Stimulated activated CD8-positive, alpha-beta memory T cell treated with anti-CD3 and anti-CD28 coated beads, Interleukin-4, amount 100 ng/mL, for 48 hours (primary cell): ENCODE data around the gene BBS9.
"Not testable (repeated sequence)": the region's sequence is repeated elsewhere in the genome, so short reads cannot be mapped to it uniquely, and the experiment has no call there.

Source experiments
- DNase-seq: peaks from one replicate; pipeline ENCODE4 v3.0.0-alpha.2; 2020

Gene BBS9

DNA sequence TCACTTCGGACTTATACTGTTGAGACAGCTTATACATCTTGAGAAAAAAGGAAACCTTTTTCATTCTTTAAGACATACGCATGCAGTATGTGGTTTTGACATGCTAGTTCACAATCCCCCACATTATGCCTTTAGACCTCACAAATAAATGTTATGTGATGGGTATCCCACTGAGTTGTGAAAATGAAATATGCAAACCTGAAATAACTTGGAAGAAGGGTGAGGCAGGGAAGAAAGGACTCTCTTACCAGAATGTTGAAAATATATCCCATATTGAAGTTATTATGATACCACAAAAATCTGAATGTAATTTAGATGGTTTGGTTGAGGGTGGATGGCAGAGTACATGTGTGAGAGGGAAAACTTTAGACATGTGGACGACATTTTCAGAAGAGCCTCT is 379.8 kb downstream of the BBS9 start:
- no peak for DNase-seq

DNA sequence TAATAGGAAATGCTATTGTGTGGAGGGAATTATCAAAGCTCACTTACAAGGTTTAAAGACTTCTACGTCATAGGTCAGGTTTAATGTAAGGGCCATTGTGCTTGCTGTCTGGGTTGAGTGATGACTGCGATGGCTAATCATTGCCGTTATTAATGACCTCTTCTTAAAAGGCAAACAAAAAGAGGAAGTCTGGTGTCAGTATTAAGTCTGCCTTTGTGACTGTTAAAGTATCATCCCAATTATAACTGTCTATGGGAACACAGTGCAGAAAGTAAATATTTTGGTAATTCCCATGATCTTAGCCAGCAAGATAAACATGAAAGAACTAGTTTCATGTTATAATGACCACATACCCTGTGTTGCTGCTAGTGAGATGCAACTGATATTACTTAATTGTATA is 382.4 kb downstream of the BBS9 start:
- DNase-seq, result no peak

DNA sequence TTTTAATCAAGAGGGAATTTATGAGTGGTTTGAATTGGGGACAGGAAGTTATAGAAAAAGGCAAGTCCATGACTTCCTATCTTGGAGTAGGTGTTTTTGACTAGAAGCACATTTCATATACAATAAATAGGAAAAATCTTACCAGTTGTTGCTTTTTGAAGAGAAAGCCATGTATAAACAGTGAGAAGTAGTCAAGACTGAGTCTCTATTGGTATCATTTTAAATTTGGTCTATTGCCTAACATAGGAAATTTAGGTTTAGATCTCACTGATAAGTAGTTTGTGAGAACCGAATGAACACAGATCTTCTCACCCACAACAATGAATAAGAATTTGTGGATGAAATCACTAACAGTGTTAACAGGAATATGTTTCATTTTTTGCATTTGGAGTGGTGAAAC is 387.2 kb downstream of the BBS9 start:
- no peak for DNase-seq

DNA sequence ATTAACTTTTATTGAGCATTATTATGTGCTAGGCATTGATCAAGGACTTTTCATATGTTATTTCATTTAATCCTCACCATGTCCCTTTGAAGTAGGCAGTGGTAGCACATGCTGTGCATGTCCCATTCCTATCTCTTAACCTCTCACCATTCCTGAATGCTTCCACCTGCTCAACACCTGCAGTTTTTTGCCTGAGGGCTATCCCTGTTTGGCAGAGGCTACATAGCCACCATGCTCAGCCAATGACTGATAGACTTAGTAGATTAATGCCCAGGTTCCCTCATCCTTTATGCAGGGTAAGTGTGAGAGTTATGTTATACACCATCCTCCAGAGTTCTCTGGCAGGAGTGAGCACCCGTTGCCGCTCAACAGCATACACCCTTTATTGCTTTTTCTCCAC is 387.8 kb downstream of the BBS9 start:
- no peak for DNase-seq

DNA sequence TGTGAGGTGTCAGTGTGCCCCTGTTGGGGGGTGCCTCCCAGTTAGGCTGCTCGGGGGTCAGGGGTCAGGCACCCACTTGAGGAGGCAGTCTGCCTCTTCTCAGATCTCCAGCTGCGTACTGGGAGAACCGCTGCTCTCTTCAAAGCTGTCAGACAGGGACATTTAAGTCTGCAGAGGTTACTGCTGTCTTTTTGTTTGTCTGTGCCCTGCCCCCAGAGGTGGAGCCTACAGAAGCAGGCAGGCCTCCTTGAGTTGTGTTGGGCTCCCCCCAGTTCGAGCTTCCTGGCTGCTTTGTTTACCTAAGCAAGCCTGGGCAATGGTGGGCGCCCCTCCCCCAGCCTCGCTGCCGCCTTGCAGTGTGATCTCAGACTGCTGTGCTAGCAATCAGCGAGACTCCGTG is 397.6 kb downstream of the BBS9 start:
- not testable (repeated sequence) for DNase-seq

DNA sequence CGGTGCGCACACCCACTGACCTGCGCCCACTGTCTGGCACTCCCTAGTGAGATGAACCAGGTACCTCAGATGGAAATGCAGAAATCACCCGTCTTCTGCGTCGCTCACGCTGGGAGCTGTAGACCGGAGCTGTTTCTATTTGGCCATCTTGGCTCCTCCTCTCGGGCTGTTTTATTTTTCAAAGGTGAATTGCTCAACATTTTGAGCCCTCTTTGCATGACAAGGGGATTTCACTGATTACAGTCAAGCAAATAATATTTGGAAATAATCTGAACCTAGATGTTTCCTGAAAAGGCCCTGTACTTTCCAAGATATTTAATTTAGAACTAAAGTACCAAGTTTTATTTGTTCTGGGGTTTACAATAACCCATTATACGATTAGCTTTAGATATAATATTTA is 398.2 kb downstream of the BBS9 start:
- DNase-seq, result not testable (repeated sequence)

DNA sequence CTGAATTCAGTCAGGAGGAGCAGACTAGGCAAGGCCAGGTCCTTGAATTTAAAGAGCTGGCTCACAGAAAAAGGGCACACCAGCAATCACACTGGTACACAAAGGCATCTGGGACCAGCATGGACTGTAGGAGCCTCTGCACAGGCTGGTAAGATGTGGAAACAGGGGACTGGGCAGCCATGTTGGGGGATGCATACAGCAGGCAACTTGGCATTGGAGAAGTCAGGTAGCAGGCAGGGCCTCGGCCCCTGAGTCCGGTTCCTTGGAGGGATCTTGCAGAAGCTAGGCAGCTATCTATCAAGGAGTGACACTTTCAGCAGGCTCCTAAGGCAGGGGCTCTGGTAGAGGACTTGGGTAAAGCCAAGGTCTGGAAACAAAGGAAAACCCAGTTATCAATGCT is 399.7 kb downstream of the BBS9 start:
- no peak for DNase-seq

DNA sequence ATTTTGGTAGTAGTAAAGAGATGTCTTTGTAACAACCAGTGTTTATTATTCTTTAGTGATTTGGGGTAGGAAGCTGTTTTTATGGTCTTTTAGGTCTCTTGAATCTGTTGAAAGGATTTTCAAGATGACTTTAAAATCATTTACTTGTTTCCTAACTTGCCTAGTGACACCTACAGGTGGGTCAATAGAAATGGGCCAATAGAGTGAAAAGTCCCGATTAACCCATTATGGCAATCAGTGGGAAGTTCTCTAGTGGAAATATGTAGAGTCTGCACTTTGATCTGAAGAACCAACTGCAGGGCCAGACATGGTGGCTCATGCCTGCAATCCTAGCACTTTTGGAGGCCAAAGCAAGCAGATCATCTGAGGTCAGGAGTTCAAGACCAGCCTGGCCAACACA is 401.3 kb downstream of the BBS9 start:
- no peak for DNase-seq

DNA sequence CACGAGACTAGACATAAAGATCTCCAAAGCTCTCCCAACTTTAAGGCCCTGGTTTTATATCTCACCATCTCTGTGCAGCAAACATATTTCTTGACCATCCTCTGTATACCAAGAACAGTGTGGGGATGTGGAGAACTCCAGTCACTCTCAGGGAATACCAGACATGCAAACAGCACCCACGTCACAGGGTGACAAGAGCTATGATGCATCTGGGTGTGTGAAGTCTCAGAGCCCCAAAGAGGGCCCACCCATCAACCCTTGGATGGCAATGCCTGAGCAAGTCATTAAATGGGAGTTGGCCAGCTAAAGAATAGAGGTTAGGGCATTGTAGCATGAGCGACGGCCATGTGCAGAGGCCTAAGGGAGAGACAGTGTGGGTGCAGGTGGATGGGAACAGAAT is 402.5 kb downstream of the BBS9 start:
- no peak for DNase-seq

DNA sequence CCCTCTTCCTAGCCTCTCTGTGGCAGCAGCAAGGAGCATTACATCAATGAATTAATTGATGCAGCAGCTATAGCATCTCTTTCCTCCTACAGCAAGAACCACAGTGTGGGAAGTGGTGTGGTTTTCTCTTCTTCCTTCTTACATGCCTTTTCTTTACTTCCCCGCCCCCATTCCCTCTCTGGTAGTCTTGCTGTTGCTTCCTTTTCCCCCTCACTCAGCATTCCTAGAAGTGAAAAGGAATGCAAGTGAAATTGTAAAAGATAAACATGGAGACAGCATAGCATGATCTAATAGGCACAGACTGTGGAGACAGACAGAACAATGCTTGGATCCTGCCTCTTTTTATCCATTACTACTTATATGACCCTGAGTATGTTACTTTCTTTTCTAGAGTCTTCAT is 405.5 kb downstream of the BBS9 start:
- no peak for DNase-seq

DNA sequence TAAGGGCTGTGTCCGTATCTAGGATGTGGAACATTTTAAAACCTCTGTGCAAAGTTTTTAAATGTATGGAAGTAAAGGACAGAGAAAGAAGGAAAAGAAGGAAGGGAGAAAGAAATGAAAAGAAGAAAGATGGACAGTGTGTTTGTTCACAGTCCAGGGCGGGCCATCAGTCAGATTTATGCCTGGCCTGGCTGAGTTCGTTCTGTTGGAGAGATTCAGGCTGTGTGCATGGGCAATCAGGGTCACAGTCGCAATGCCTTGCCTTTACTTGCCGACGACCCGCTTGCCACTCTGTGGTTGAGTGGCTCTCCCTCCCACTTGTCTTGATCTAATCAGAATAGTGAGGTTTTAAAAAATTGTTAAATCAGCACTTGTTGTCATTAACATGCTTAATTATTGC is 406.6 kb downstream of the BBS9 start:
- DNase-seq, result no peak

DNA sequence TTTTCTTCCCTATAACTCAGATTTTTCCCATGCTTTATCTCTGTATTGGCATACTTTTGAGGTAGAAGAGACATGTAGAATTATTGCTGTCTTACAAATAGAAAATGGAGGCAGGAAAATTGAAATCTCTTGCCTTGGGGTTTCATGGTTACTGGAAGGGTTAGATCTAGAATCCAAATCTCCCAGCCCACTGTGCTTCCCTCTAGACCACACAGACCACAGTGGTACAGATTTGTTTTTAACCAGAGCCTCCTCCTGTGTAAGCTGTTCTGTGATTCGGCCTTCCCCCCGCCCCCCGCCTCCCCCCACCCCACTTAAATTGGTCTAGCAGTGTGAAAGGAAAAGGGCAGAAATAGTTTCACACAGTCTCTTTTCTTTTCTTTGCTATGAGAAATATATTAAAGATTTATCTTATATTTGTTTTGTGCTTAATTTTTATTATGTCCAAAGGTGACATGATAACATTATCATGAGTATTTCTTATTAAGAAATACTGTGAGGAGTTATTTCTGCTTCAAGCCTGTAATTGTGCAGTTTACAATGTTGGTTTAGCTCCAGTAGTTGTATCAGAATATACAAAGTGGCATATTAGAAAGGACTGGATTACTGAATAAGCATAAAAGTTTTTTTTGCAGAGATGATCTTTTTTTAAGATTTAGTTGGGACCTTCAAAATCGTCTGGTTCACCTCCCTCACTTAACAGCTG is 407.2 kb downstream of the BBS9 start:
- DNase-seq, result no peak

DNA sequence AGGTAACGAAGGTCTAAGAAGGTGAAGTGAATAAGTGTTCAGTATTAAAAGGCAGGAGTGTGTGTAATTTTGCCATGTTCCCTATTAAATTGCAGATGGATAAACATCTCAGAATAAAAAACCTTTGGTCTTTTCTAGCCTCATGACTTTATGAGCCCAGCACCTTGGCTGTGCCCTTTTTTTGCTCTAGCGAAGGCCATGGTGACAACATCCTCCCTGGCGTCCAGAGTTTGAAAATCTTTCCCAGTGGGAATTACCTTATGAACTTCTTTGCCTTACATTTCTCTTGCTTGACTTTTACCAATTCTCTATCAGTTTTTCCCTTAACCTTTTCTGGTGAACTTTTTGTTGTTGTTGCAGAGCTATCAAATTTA is 407.7 kb downstream of the BBS9 start:
- DNase-seq, result no peak

DNA sequence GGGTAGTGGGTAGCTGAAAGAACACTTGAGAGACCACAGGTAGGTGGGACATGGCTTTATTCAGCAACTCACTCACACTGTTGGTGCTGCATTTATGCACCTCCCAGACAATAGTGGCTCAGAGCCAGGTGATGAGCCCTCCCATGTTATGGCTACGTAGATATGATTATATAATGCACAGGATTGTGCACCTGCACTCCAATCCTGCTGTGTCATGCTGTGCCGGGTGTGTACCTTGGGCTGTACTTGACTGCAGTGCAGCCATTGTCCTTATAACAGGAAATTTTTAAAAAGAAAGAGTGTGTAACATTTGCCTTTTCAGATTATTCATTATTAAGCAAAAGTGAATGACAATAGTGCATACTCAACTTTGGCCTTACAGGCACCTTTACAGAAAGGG is 409.8 kb downstream of the BBS9 start:
- no peak for DNase-seq

DNA sequence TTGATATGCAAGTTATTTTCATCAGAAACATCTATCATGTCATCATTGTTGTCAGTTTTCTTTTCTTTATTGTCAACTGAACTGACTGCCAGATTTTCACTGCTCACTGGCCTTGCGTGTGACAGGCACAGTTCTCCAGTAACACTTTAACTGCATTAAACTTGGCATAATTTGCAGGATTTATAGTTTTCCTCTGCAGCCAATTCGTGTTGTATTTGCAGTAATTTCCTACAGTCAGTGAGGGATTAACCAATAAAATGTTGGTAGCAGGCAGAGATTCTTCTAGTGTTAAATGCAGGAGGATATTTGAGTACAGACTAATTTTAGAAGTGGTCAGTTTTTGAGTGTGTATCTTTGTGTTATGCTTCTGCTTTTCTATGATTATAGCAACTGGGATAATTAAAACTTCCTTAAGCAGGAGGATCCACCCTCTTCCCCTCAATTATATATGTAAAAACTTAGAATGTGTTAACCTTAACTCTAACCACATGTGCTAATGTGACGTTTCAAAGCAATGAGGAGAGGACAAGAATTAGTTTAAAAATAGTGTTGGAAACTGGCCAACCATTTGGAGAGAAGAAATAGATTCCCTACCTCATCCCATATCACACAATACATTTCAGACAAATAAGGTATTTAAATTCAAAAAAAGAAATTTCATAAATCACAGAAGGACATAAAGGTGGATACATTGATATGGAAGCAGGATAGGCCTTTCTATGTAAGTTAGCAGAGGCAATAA is 410.5 kb downstream of the BBS9 start:
- no peak for DNase-seq

DNA sequence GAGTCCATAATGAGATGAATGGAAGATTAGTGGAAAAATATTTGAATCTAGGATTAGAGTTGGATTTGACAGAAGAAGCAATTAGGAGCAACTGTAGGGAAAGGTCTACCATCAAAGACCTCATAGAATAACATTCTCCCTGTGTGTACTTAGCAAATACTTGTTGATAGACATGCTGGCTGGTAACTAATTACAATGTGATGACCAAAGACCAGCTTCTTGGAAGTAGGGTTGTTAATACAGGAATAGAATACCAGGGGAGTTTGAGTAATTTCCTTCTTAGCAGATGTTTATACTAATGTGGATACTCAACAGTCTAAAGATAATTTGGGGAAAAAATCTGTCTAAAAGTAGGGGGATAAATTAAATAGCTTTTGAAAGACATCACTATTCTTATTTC is 418.5 kb downstream of the BBS9 start:
- DNase-seq, result no peak

DNA sequence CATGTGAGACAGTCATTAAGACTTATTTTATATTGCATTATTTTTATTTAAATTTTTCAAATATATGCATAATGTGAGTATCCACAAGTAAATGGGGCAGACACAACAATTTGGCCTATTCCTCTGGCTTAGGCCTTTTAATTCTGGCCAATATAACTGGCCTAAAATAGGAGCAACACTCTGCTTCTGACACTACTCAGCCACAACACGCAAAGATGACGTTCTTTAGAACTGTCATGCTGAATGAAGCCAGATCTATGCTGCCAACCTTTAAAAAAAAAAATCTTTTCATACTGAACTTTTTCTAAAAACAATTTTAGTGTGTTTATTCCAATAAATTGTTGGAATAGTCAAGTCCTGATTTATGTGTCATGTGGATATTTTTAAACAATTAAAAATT is 421.0 kb downstream of the BBS9 start:
- DNase-seq, result no peak

DNA sequence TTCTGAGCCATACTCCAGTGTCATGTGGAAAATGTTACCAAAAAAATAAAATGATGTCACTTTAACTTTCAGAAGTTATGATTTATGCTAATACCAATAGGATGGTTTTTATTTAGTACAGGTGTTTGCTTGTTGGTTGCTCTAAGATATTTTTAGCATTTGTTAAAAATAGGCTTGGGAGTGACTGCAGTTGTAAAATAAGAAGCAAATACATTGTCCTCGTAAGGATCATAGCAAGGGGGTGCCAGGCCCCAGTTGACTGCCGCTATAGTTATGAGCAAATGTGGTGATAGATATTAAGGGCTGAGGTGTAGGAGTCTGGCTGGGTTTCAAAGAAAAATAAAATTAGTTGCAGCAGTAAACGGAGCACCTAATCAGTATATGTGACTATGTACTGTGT is 421.6 kb downstream of the BBS9 start:
- no peak for DNase-seq

DNA sequence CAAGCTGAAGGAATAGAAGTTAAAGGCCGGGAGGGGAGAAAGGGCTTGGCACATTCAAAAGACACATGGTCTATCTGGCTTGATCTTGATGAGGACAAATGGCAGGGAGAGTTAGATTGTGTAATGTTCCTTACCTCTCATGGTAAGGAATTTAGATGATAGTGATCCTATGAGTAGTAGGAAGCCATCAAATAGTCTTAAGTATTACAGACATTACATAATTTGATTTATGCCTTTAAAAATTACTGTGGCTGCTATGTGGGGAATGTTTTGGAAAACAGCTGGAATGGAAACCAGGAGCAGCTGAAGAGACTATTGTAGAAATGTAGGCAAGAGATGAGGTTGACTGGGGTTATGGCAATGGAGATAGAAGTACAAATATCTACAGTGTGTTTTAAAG is 424.7 kb downstream of the BBS9 start:
- no peak for DNase-seq

DNA sequence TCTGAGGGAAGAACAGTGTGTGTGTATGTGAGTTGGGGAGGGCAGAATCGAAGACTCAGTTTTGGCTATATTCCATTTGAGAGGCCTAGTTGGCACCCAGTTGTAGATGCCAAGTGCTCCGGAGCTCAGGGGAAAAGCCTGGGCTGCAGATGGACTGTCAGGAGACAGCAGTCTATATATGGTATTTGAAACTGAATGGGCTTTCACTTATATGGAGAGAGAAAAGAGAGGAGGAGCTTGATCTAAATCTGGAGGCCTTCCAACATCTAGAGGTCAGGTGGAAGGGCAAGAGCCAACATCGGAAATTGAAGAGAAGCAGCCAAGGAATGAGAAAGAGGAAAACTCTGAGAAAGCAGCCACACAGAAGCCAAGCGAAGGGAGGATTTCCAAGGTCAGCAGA is 425.2 kb downstream of the BBS9 start:
- no peak for DNase-seq

DNA sequence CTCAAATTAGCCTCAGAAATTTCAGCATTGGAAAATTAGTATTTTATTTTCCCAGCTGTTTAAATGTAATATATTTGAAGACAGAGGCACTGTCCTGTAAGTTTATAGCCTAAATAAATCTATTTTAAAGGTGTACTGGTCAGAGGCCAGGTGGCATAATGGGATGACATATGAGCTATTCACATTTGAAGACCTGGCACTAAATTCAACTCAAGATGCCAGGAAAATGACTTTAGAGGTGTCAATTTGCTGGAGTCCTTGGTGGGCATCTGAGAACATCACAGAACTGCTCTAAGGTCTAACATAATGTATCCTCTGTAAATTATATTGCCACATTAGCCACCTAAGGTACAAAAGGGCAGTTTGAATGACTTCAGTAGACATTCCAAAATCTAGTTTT is 427.1 kb downstream of the BBS9 start:
- no peak for DNase-seq

DNA sequence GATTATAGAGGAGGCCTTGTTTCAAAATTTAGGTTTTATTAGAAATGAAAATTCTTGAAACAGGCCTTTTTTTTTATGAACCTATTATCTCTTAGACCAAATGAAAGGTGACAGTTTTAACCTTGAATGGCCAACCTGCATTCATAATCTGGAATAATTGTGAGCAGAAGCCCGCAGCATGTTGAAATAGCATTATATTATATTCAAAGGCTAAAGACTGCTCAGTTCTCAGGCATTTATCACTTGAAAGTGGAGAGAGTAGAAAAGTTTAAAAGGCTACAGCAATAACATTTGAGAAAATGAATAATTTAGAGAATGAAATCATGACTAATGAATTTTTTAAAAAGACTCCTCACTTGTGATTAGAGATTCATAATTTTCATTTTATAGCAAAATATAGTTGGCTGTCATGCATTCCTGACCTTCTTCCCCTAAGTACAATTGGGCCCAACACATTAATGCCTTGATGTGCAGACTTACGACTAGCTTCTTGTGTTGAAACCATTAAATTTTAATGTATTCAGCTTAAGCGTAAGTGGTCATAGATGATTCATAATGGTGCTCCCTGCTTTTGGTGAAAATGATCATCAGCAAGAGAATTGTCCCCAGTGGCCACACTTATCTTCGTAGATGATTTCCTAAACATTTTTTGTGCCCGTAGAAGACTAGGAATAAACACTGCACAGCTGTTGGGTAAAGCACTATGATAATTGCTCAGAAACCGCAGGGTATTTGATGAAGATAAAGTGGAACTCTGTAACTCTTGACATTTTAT is 429.4 kb downstream of the BBS9 start:
- no peak for DNase-seq

DNA sequence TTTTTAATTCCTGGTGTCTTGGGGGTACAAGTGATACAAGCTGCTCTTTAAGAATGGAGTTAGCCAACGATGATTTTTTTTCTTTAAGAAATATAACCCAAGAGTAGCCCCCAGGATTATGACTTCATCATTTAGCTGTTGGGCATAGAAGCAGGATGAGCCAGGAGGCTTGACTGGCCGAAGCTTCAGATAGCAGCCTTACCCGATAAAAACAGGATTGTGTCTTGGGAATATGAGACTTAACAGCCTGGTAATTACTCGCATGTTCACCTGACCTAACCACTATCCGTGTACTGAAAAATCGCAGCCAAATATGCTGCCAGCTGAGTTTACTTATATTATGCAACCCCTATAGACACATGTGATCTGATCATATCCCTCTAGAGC is 430.0 kb downstream of the BBS9 start:
- DNase-seq, result no peak

DNA sequence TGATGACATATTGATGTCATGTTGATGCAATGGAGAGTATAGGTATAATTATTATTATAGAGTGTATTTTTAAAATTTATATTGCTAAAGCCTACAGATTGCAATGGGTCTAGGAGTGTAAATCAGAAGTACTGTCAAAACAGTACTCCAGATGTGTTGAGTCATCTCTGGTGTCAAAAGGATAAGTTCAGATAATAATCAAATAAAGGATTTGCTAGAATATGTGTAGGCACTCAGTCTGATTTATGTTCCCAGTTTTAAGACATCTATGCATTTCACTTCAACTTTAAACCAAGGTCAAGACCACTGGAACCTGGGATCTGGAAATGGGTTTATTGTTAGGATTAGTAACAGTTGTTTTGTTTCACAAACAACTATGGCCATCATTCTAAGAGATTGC is 433.6 kb downstream of the BBS9 start:
- no peak for DNase-seq
